NB4 (cell line): ENCODE measurements around the gene PRKCE.

Experiments used
- CTCF ChIP-seq: IDR thresholded peaks from one replicate; pipeline ENCODE4 v1.5.1; 2012; ENCODE audit warnings: low read depth, low read length
- TF ChIP-seq, protein P1 (sequence below): IDR thresholded peaks from 2 replicates; pipeline ENCODE4 v1.6.1; 2011; ENCODE audit warnings: low read depth, low read length

GRCh38 chr2:45867349-45867748, 215.9 kb downstream of the PRKCE start:
- TF ChIP-seq CTCF: no peak
- TF ChIP-seq, protein P1, sequence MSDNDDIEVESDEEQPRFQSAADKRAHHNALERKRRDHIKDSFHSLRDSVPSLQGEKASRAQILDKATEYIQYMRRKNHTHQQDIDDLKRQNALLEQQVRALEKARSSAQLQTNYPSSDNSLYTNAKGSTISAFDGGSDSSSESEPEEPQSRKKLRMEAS: no peak
